CD14-positive monocyte (primary cell): ENCODE results near the gene PIEZO2. TPM values are rescaled to one million over a fixed set of nuclear protein-coding genes. Genes with fewer than 3 reads are reported as not detected.

ENCODE experiments used
- DNase-seq, 3 donors: peaks; one replicate each; pipeline ENCODE4 v3.0.0-alpha.2; 2011 to 2022
- H2AFZ ChIP-seq: 2 replicates; pipeline ENCODE4 v1.6.0; 2012; ENCODE audit warnings: mild to moderate bottlenecking, low read depth, low read length, inconsistent platforms; ENCODE audit not compliant: insufficient read depth, poor library complexity, severe bottlenecking
- H3K27ac ChIP-seq, 2 donors: 1 replicate in 1 of 2; 2 replicates in 1 of 2; pipeline ENCODE4 v1.5.1; 2012 to 2013; ENCODE audit warnings: low read length in 2 of 2, control low read depth in 1 of 2, inconsistent platforms in 1 of 2, low read depth in 1 of 2, mild to moderate bottlenecking in 1 of 2
- H3K27me3 ChIP-seq, 2 donors: one replicate each; pipeline versions ENCODE4 v1.6.0 to v1.6.1; 2011 to 2013; ENCODE audit warnings: low read length in 2 of 2; ENCODE audit not compliant: control insufficient read depth in 2 of 2, insufficient read depth in 2 of 2
- H3K36me3 ChIP-seq, 2 donors: replicated peaks in 1 of 2; 1 replicate in 1 of 2; 2 replicates in 1 of 2; pipeline versions ENCODE4 v1.5.1 to v1.6.1; 2012 to 2013; ENCODE audit warnings: low read length in 2 of 2, control low read depth in 1 of 2, inconsistent platforms in 1 of 2, mild to moderate bottlenecking in 1 of 2; ENCODE audit not compliant: insufficient read depth in 2 of 2, control insufficient read depth in 1 of 2
- H3K4me1 ChIP-seq, 2 donors: 1 replicate in 1 of 2; 2 replicates in 1 of 2; pipeline versions ENCODE4 v1.5.1 to v1.6.1; 2012 to 2013; ENCODE audit warnings: low read length in 2 of 2, control low read depth in 1 of 2, inconsistent platforms in 1 of 2, mild to moderate bottlenecking in 1 of 2, moderate library complexity in 1 of 2; ENCODE audit not compliant: insufficient read depth in 2 of 2, control insufficient read depth in 1 of 2
- H3K4me2 ChIP-seq: replicated peaks from 2 replicates; pipeline ENCODE3; 2012; ENCODE audit warnings: low read length, moderate library complexity, mild to moderate bottlenecking; ENCODE audit not compliant: poor library complexity, severe bottlenecking; ENCODE audit errors: extremely low read depth
- H3K4me3 ChIP-seq, 3 experiments: fragments of 200-600 bp in 1 of 3; sonication (generic) in 1 of 3; replicated peaks in 1 of 3; 1 replicate in 2 of 3; 2 replicates in 1 of 3; pipeline ENCODE4 v1.5.1; 2011 to 2013; ENCODE audit warnings: low read length in 3 of 3, mild to moderate bottlenecking in 3 of 3, control low read depth in 2 of 3, low read depth in 2 of 3, inconsistent platforms in 1 of 3, moderate library complexity in 1 of 3
- H3K79me2 ChIP-seq: 2 replicates; pipeline ENCODE4 v1.6.0; 2012; ENCODE audit warnings: mild to moderate bottlenecking, control low read depth, inconsistent platforms, low read length, moderate library complexity; ENCODE audit not compliant: insufficient read depth
- H3K9ac ChIP-seq: 2 replicates; pipeline ENCODE4 v1.6.0; 2017; ENCODE audit warnings: low read length, mild to moderate bottlenecking; ENCODE audit not compliant: insufficient read depth, poor library complexity, severe bottlenecking
- H3K9me3 ChIP-seq, 2 donors: replicated peaks in 1 of 2; 1 replicate in 1 of 2; 2 replicates in 1 of 2; pipeline versions ENCODE4 v1.5.1 to v1.6.1; 2012 to 2013; ENCODE audit warnings: low read length in 2 of 2, control low read depth in 1 of 2; ENCODE audit not compliant: control insufficient read depth in 1 of 2, insufficient read depth in 1 of 2
- H4K20me1 ChIP-seq: 2 replicates; pipeline ENCODE4 v1.6.0; 2012; ENCODE audit warnings: mild to moderate bottlenecking, low read length, control low read depth, moderate library complexity; ENCODE audit not compliant: insufficient read depth
- H3K27ac Mint-ChIP-seq, 7 donors: one replicate each; pipeline ENCODE4 v1.8.0; 2020; ENCODE audit warnings: mild to moderate bottlenecking in 7 of 7, mixed read lengths in 7 of 7, moderate library complexity in 6 of 7, inconsistent platforms in 2 of 7
- H3K27me3 Mint-ChIP-seq, 3 donors: one replicate each; pipeline ENCODE4 v1.8.0; 2021 to 2022; ENCODE audit warnings: low read depth in 3 of 3, mild to moderate bottlenecking in 3 of 3, mixed read lengths in 3 of 3, moderate library complexity in 3 of 3, inconsistent platforms in 1 of 3
- H3K36me3 Mint-ChIP-seq, 2 donors: one replicate each; pipeline ENCODE4 v1.8.0; 2020; ENCODE audit warnings: mixed read lengths in 2 of 2, inconsistent platforms in 1 of 2, mild to moderate bottlenecking in 1 of 2
- H3K4me1 Mint-ChIP-seq: one replicate; pipeline ENCODE4 v1.8.0; 2020; ENCODE audit warnings: mild to moderate bottlenecking, mixed read lengths
- H3K4me3 Mint-ChIP-seq, 2 donors: one replicate each; pipeline ENCODE4 v1.8.0; 2020; ENCODE audit warnings: mild to moderate bottlenecking in 2 of 2, mixed read lengths in 2 of 2, moderate library complexity in 1 of 2
- H3K9me3 Mint-ChIP-seq, 7 donors: one replicate each; pipeline ENCODE4 v1.8.0; 2020 to 2022; ENCODE audit warnings: mixed read lengths in 7 of 7, mild to moderate bottlenecking in 6 of 7, moderate library complexity in 6 of 7, inconsistent platforms in 2 of 7
- WGBS: methylation state at CpG from one replicate; pipeline ENCODE4 v1.1.5; 2013; ENCODE audit warnings: missing lambda C conversion rate; ENCODE audit not compliant: insufficient coverage; 5-methylcytosine and 5-hydroxymethylcytosine counted together
- intact Hi-C, 2 donors: fragments of 100-400 bp; cut with micrococcal nuclease; formaldehyde crosslinking; loops; one replicate each; pipeline versions ENCODE4 v1.15.0 to v1.15.1; 2023
- polyA plus RNA-seq, 3 donors: library from polyadenylated mRNA; depleted of rRNA in 1 of 3; unstranded in 2 of 3; stranded (reverse) in 1 of 3; fragments of 300-500 nt in 2 of 3; fragments of >200 nt in 1 of 3; fragmentation: Illumina TruSeq in 2 of 3; gene quantifications; 1 replicate in 2 of 3; 2 replicates in 1 of 3; pipeline ENCODE4 v1.2.3, GENCODE V29; 2012 to 2021
- TF ChIP-seq, protein P1 (sequence below): fragments of 200-600 bp; IDR thresholded peaks from one replicate; pipeline ENCODE4 v1.8.0; 2022; ENCODE audit warnings: antibody characterized with exemption, mild to moderate bottlenecking

The PIEZO2 gene
- polyA plus RNA-seq, 3 donors, result not detected

DNA sequence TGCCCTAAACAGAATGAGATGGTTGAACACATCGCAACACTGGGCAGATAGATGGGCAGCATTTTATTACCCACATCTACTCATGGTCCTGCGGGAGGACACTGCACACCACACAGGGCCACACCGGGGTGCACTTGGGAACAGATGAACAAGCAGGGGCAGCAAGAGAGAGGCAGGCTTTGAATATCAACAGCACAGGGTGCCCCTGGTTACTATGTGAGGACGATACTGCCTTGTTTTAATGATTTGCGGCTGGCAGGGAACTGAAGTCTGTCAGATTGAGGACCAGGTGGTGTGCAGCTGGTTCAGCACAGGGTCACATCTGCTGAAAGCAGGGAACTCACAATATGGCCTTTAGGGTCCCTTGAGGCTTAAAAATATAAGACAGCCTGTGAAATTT, 195.7 kb downstream of the PIEZO2 start:
- Histone ChIP-seq H4K20me1 (no peaks in the 10 kb centered on the region), H3K9ac (no peak overlapping the region), H3K4me1 (no peaks in the 10 kb centered on the region), H3K27me3 (no peaks in the 10 kb centered on the region), H3K36me3 (no peaks in the 10 kb centered on the region), H3K4me2 (no peak overlapping the region), H3K9me3 (no peaks in the 10 kb centered on the region), H2AFZ (no peak overlapping the region), H3K27ac (no peak overlapping the region), H3K4me3 (no peak overlapping the region), H3K79me2 (no peaks in the 10 kb centered on the region)
- peaks cover 0 to 3% (median 0%) of the 10 kb centered on the region in 3 donors for H3K27me3 Mint-ChIP-seq
- TF ChIP-seq, protein P1, sequence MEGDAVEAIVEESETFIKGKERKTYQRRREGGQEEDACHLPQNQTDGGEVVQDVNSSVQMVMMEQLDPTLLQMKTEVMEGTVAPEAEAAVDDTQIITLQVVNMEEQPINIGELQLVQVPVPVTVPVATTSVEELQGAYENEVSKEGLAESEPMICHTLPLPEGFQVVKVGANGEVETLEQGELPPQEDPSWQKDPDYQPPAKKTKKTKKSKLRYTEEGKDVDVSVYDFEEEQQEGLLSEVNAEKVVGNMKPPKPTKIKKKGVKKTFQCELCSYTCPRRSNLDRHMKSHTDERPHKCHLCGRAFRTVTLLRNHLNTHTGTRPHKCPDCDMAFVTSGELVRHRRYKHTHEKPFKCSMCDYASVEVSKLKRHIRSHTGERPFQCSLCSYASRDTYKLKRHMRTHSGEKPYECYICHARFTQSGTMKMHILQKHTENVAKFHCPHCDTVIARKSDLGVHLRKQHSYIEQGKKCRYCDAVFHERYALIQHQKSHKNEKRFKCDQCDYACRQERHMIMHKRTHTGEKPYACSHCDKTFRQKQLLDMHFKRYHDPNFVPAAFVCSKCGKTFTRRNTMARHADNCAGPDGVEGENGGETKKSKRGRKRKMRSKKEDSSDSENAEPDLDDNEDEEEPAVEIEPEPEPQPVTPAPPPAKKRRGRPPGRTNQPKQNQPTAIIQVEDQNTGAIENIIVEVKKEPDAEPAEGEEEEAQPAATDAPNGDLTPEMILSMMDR, result no peak
- H3K27ac Mint-ChIP-seq, result no peak overlapping the region
- peaks cover 0 to 6% (median 0%) of the 10 kb centered on the region in 7 donors for H3K9me3 Mint-ChIP-seq
- 93% methylated on average over 4 of the region's 5 CpGs for WGBS
- no peak for DNase-seq
- H3K4me1 Mint-ChIP-seq, result peaks cover 4% of the 10 kb centered on the region
- intact Hi-C loops, result no loop called here
- no peak overlapping the region for H3K4me3 Mint-ChIP-seq
- H3K36me3 Mint-ChIP-seq, result no peaks in the 10 kb centered on the region

DNA sequence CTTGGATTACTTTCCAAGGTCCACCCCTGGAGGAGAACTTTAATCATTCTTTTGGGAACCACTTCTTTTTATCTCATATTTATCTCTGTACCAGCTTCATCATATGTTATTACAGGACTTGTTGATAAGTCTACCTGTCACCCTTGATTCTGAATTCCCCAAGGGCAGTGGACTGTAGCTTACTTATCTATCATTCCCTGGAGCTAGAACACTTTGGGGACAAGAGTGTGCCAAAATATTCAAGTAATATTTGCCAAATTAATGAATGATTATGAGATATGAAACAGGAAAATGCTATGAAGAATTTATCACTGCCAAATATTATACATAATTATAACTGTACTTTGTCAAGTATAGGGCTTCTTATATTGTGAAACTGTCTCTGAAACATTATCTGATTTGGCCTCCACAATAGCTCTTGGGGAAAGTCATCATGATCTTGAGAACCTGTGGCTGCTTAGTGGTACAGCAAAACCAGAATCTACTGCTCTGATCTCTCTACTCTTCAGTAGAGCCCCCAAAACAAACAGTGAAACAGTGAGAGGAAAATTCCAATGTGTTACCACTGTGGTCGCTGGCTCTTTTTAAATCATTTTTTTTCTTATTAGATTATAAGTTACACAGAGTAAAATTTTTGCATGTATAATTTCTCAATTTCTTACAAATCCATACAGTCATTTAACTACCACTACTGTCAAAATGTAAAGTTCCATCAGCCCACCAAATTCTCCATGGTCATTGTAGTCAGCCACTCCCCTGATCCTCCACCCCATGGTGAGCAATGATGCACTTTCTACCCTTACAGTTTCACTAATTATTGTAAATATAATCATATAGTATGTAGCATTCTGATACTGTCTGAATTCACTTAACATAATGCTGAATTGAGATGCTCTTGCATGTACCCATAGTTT, 197.5 kb downstream of the PIEZO2 start:
- no peak overlapping the region for H2AFZ ChIP-seq
- no peak overlapping the region for H3K27ac ChIP-seq
- H3K9me3 Mint-ChIP-seq, result peaks cover 0 to 6% (median 4%) of the 10 kb centered on the region in 7 donors
- H3K4me3 Mint-ChIP-seq, result no peak overlapping the region
- no peaks in the 10 kb centered on the region for H3K27me3 ChIP-seq
- TF ChIP-seq, protein P1, result no peak
- H3K9me3 ChIP-seq, result no peaks in the 10 kb centered on the region
- H3K4me1 ChIP-seq, result no peaks in the 10 kb centered on the region
- no peaks in the 10 kb centered on the region for H4K20me1 ChIP-seq
- no peak for DNase-seq
- WGBS, result no CpG with 5 or more reads among the region's 1 CpG
- no peaks in the 10 kb centered on the region for H3K36me3 ChIP-seq
- peaks cover 0 to 2% (median 0%) of the 10 kb centered on the region in 3 donors for H3K27me3 Mint-ChIP-seq
- H3K27ac Mint-ChIP-seq, result no peak overlapping the region
- no peak overlapping the region for H3K4me3 ChIP-seq
- H3K4me1 Mint-ChIP-seq, result no peaks in the 10 kb centered on the region
- no peaks in the 10 kb centered on the region for H3K36me3 Mint-ChIP-seq
- intact Hi-C loops, result no loop called here
- no peak overlapping the region for H3K9ac ChIP-seq
- no peak overlapping the region for H3K4me2 ChIP-seq
- no peaks in the 10 kb centered on the region for H3K79me2 ChIP-seq
